K562 (cell line): ENCODE measurements around the gene B4GALNT4. TPM values are rescaled to one million over a fixed set of nuclear protein-coding genes. Genes with fewer than 3 reads are reported as not detected.

ENCODE experiments used
- ATF2 ChIP-seq: sonication (generic); formaldehyde crosslinking; IDR thresholded peaks from 2 replicates; pipeline ENCODE4 v1.8.1; 2022; ENCODE audit warnings: missing genetic modification reagents
- CEBPZ ChIP-seq: fragments of 150-350 bp; IDR thresholded peaks from 2 replicates; pipeline ENCODE4 v1.6.1; 2014; ENCODE audit warnings: low read depth, mild to moderate bottlenecking, low read length, borderline replicate concordance
- EGR1 ChIP-seq: fragments of 450-650 bp; conservative IDR thresholded peaks from 2 replicates; pipeline ENCODE4 v1.6.1; 2017; ENCODE audit warnings: mild to moderate bottlenecking
- HMGXB4 ChIP-seq: sonication (generic); formaldehyde crosslinking; IDR thresholded peaks from 2 replicates; pipeline ENCODE4 v1.8.1; 2023; ENCODE audit warnings: mild to moderate bottlenecking, missing genetic modification reagents
- LEF1 ChIP-seq: fragments of 450-650 bp; IDR thresholded peaks from 2 replicates; pipeline ENCODE4 v1.6.1; 2016; ENCODE audit warnings: mild to moderate bottlenecking
- RFX5 ChIP-seq: IDR thresholded peaks from 2 replicates; pipeline ENCODE4 v1.6.1; 2011; ENCODE audit warnings: low read depth, mild to moderate bottlenecking, improper control_type of control experiment, low read length
- TAF15 ChIP-seq: fragments of 200-400 bp; formaldehyde crosslinking; IDR thresholded peaks from 2 replicates; pipeline ENCODE4 v1.6.1; 2017; ENCODE audit warnings: mild to moderate bottlenecking, low read depth, low read length, moderate library complexity
- TRIM25 ChIP-seq: fragments of 450-650 bp; IDR thresholded peaks from 2 replicates; pipeline ENCODE4 v1.7.0; 2016; ENCODE audit warnings: borderline replicate concordance
- ZBTB2 ChIP-seq: fragments of 450-650 bp; IDR thresholded peaks from 2 replicates; pipeline ENCODE4 v1.6.1; 2016; ENCODE audit warnings: antibody characterized with exemption
- ZNF282 ChIP-seq: sonication (generic); formaldehyde crosslinking; IDR thresholded peaks from 2 replicates; pipeline ENCODE4 v1.8.1; 2023; ENCODE audit warnings: missing genetic modification reagents
- ZNF395 ChIP-seq: fragments of 200-800 bp; sonication (Bioruptor generic); IDR thresholded peaks from 2 replicates; pipeline ENCODE4 v1.6.1; 2017; ENCODE audit warnings: missing genetic modification characterization, missing compliant biosample characterization
- ZNF740 ChIP-seq, 3 experiments: fragments of 200-800 bp in 1 of 3; sonication (Bioruptor generic) in 1 of 3; sonication (generic) in 1 of 3; formaldehyde crosslinking in 1 of 3; IDR thresholded peaks; 2 replicates each; pipeline versions ENCODE4 v1.6.1 to v1.8.0; 2016 to 2022; ENCODE audit warnings: mild to moderate bottlenecking in 2 of 3, missing compliant biosample characterization in 2 of 3, missing genetic modification characterization in 2 of 3, missing genetic modification reagents in 1 of 3
- polyA plus RNA-seq, 8 experiments: library from polyadenylated mRNA; depleted of rRNA in 4 of 8; stranded (reverse) in 5 of 8; unstranded in 3 of 8; fragments of >200 nt; fragmentation: Nextera tagmentation in 2 of 8; fragmentation: Illumina TruSeq in 1 of 8; extraction: Ambion mirVana in 2 of 8; extraction: Trizol in 1 of 8; gene quantifications; 2 replicates each; pipeline versions ENCODE4 v1.2.1 to v1.2.3, GENCODE V29; 2011 to 2014; ENCODE audit warnings: inconsistent platforms in 1 of 8, missing spikeins in 1 of 8
- total RNA-seq, 7 experiments: library from RNA; depleted of rRNA in 6 of 7; stranded (reverse); fragments of >200 nt in 6 of 7; fragmentation: Illumina TruSeq in 2 of 7; extraction: Trizol in 2 of 7; gene quantifications; 2 replicates each; pipeline versions ENCODE4 v1.2.1 to v1.2.3, GENCODE V29; 2011 to 2021; ENCODE audit warnings: low replicate concordance in 1 of 7

Gene B4GALNT4
- total and polyA plus RNA-seq, 9 of the 15 experiments (the other 6 are each of a cell fraction or from before 2014, with no cell fraction given): 0.20 to 37.1 (median 10.8) TPM; not detected in 1

- TF ChIP-seq ZNF395 (CRISPR knock-in tag) (peak; percentile 98), ZNF740 (CRISPR knock-in tag; IDR thresholded peaks at IDR 0.05) (peak; percentile 95), ZNF740 (tag; IDR thresholded peaks at IDR 0.05) (peak; percentile 93), ZNF282 (no peak), ZBTB2 (0 out of 2 replicates have a peak, but pooled peaks have one; percentile 36), ATF2 (CRISPR knock-in tag) (no peak), LEF1 (no peak), TRIM25 (no peak), CEBPZ (no peak), HMGXB4 (CRISPR knock-in tag) (0 out of 2 replicates have a peak, but pooled peaks have one; percentile 31), TAF15 (no peak), EGR1 (0 out of 2 replicates have a peak, but pooled peaks have one; percentile 11), RFX5 (no peak)
Observed at GRCh38 chr11:355581-356458, 13.5 kb upstream of the B4GALNT4 start (continued).
